ENCODE results near the gene TOX4.

Gene TOX4

GRCh38 chr14:21455912-21456667 lies 20.9 kb upstream of the TOX4 start, which contains the start of gene CHD8:
Gene CHD8 (minus strand): TSS chr14:21456123. CDS start chr14:21431643, 24,480 bp downstream.
- H3K27ac ChIP-seq (ENCODE audit: low read depth, low read length) = peak within 1 kb of the TSS; percentile 89
- H3K4me1 ChIP-seq (ENCODE audit: control insufficient read depth, insufficient read depth, low read length, unreplicated experiment) = no peaks in the 10 kb centered on the region
- H3K36me3 ChIP-seq (ENCODE audit: insufficient read depth, low read length) = 0 out of 2 replicates have a peak, but pooled peaks cover 3% of the 10 kb centered on the region
- peaks cover 44% of the 10 kb centered on the region for H3K79me2 ChIP-seq (ENCODE audit: control insufficient read depth, insufficient read depth, low read length, unreplicated experiment)
- H2AFZ ChIP-seq (ENCODE audit: low read length, unreplicated experiment) = peak within 1 kb of the TSS; percentile 99
- peak within 1 kb of the TSS; percentile 90 for H3K4me3 ChIP-seq (ENCODE audit: low read depth, low read length)
- no peaks in the 10 kb centered on the region for H3K27me3 ChIP-seq (ENCODE audit: insufficient read depth, low read length)

DNA sequence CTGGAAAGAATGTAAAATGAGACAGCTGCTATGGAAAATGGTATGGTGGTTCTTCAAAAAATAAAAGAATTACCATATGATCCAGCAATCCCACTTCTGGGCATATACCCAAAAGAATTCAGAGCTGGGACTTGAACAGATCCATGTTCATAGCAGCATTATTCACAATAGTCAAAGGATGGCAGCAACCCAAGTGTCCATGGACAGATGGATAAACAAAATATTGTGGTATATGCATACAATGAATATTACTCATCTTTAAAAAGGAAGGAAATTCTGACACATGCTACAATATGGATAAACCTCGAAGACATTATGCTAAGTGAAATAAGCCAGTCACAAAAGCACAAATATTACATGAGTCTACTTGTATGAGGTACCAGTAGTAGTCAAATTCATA lies 9.4 kb upstream of the TOX4 start:
- no peak overlapping the region for H3K4me3 ChIP-seq (ENCODE audit: low read depth, low read length)
- no peak overlapping the region for H2AFZ ChIP-seq (ENCODE audit: low read length, unreplicated experiment)
- peaks cover 5% of the 10 kb centered on the region; the same call in 1 of the 2 replicates for H3K36me3 ChIP-seq (ENCODE audit: insufficient read depth, low read length)
- peaks cover 9% of the 10 kb centered on the region for H3K4me1 ChIP-seq (ENCODE audit: control insufficient read depth, insufficient read depth, low read length, unreplicated experiment)
- H3K27me3 ChIP-seq (ENCODE audit: insufficient read depth, low read length) = no peaks in the 10 kb centered on the region
- no peaks in the 10 kb centered on the region for H3K79me2 ChIP-seq (ENCODE audit: control insufficient read depth, insufficient read depth, low read length, unreplicated experiment)
- H3K27ac ChIP-seq (ENCODE audit: low read depth, low read length) = peak overlapping the region; percentile 72

- peaks cover 46% of the 10 kb centered on the region for H3K79me2 ChIP-seq (ENCODE audit: control insufficient read depth, insufficient read depth, low read length, unreplicated experiment)
- peak overlapping the region; percentile 79 for H2AFZ ChIP-seq (ENCODE audit: low read length, unreplicated experiment)
- peak overlapping the region; percentile 95 for H3K4me3 ChIP-seq (ENCODE audit: low read depth, low read length)
- no peaks in the 10 kb centered on the region; the same call in 1 of the 2 replicates for H3K36me3 ChIP-seq (ENCODE audit: insufficient read depth, low read length)
- no peaks in the 10 kb centered on the region for H3K27me3 ChIP-seq (ENCODE audit: insufficient read depth, low read length)
- peaks cover 11% of the 10 kb centered on the region for H3K4me1 ChIP-seq (ENCODE audit: control insufficient read depth, insufficient read depth, low read length, unreplicated experiment)
- no peak overlapping the region for H3K27ac ChIP-seq (ENCODE audit: low read depth, low read length)
Observed at GRCh38 chr14:21475767-21476522, 1.1 kb upstream of the TOX4 start.

DNA sequence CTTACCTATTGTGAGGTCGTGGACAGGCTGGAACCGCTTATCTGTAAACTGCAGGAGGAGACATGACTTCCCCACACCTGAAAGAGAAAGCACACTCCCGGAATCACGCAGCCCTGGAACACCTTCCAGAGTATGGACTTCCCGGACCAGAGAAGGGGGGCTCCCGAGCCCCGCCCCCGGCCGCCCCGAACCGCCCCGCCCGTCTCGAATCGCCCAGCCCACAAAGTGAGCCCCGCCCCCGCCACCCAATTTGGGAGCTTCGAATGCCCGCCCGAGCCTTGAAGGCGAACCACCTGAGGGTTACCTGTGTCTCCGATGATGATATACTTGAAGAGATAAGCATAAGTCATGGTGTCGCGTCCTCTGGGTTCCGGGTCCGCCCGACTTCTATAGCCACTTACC lies 471 bp upstream of the TOX4 start:
- H3K27ac ChIP-seq (ENCODE audit: low read depth, low read length) = peak overlapping the region; percentile 37; the same call in 1 of the 2 replicates
- peak overlapping the region; percentile 79 for H2AFZ ChIP-seq (ENCODE audit: low read length, unreplicated experiment)
- peaks cover 51% of the 10 kb centered on the region for H3K79me2 ChIP-seq (ENCODE audit: control insufficient read depth, insufficient read depth, low read length, unreplicated experiment)
- no peaks in the 10 kb centered on the region; the same call in 1 of the 2 replicates for H3K36me3 ChIP-seq (ENCODE audit: insufficient read depth, low read length)
- peaks cover 11% of the 10 kb centered on the region for H3K4me1 ChIP-seq (ENCODE audit: control insufficient read depth, insufficient read depth, low read length, unreplicated experiment)
- peak overlapping the region; percentile 95 for H3K4me3 ChIP-seq (ENCODE audit: low read depth, low read length)
- H3K27me3 ChIP-seq (ENCODE audit: insufficient read depth, low read length) = no peaks in the 10 kb centered on the region

GRCh38 chr14:21486640-21487087 lies 9.7 kb downstream of the TOX4 start:
- Histone ChIP-seq H3K4me3 (ENCODE audit: low read depth, low read length) (no peak overlapping the region), H3K79me2 (ENCODE audit: control insufficient read depth, insufficient read depth, low read length, unreplicated experiment) (peaks cover 18% of the 10 kb centered on the region), H3K27me3 (ENCODE audit: insufficient read depth, low read length) (no peaks in the 10 kb centered on the region), H3K4me1 (ENCODE audit: control insufficient read depth, insufficient read depth, low read length, unreplicated experiment) (peaks cover 7% of the 10 kb centered on the region), H3K27ac (ENCODE audit: low read depth, low read length) (peak overlapping the region; percentile 8; the same call in 1 of the 2 replicates), H2AFZ (ENCODE audit: low read length, unreplicated experiment) (no peak overlapping the region), H3K36me3 (ENCODE audit: insufficient read depth, low read length) (peaks cover 23% of the 10 kb centered on the region)

- no peak overlapping the region for H2AFZ ChIP-seq (ENCODE audit: low read length, unreplicated experiment)
- H3K4me3 ChIP-seq (ENCODE audit: low read depth, low read length) = no peak overlapping the region
- peaks cover 6% of the 10 kb centered on the region for H3K4me1 ChIP-seq (ENCODE audit: control insufficient read depth, insufficient read depth, low read length, unreplicated experiment)
- no peaks in the 10 kb centered on the region for H3K79me2 ChIP-seq (ENCODE audit: control insufficient read depth, insufficient read depth, low read length, unreplicated experiment)
- peak overlapping the region; percentile 16; the same call in 1 of the 2 replicates for H3K27ac ChIP-seq (ENCODE audit: low read depth, low read length)
- peaks cover 43% of the 10 kb centered on the region for H3K36me3 ChIP-seq (ENCODE audit: insufficient read depth, low read length)
- no peaks in the 10 kb centered on the region for H3K27me3 ChIP-seq (ENCODE audit: insufficient read depth, low read length)
Observed at GRCh38 chr14:21494902-21495762, 18.1 kb downstream of the TOX4 start.

- H3K36me3 ChIP-seq (ENCODE audit: insufficient read depth, low read length) = peaks cover 40% of the 10 kb centered on the region
- no peaks in the 10 kb centered on the region for H3K27me3 ChIP-seq (ENCODE audit: insufficient read depth, low read length)
- no peak overlapping the region for H3K4me3 ChIP-seq (ENCODE audit: low read depth, low read length)
- no peak overlapping the region for H3K27ac ChIP-seq (ENCODE audit: low read depth, low read length)
- H3K79me2 ChIP-seq (ENCODE audit: control insufficient read depth, insufficient read depth, low read length, unreplicated experiment) = no peaks in the 10 kb centered on the region
- H2AFZ ChIP-seq (ENCODE audit: low read length, unreplicated experiment) = no peak overlapping the region
- peaks cover 6% of the 10 kb centered on the region for H3K4me1 ChIP-seq (ENCODE audit: control insufficient read depth, insufficient read depth, low read length, unreplicated experiment)
Observed at GRCh38 chr14:21496453-21496852, 19.5 kb downstream of the TOX4 start.

GRCh38 chr14:21498540-21499526 lies 21.8 kb downstream of the TOX4 start:
- Histone ChIP-seq H2AFZ (ENCODE audit: low read length, unreplicated experiment) (no peak overlapping the region), H3K4me3 (ENCODE audit: low read depth, low read length) (no peak overlapping the region), H3K27me3 (ENCODE audit: insufficient read depth, low read length) (no peaks in the 10 kb centered on the region), H3K27ac (ENCODE audit: low read depth, low read length) (peak overlapping the region; percentile 27; the same call in 1 of the 2 replicates), H3K4me1 (ENCODE audit: control insufficient read depth, insufficient read depth, low read length, unreplicated experiment) (peaks cover 6% of the 10 kb centered on the region), H3K79me2 (ENCODE audit: control insufficient read depth, insufficient read depth, low read length, unreplicated experiment) (peaks cover 9% of the 10 kb centered on the region), H3K36me3 (ENCODE audit: insufficient read depth, low read length) (peaks cover 41% of the 10 kb centered on the region)

- no peak overlapping the region for H3K4me3 ChIP-seq (ENCODE audit: low read depth, low read length)
- H3K27me3 ChIP-seq (ENCODE audit: insufficient read depth, low read length) = no peaks in the 10 kb centered on the region
- H3K79me2 ChIP-seq (ENCODE audit: control insufficient read depth, insufficient read depth, low read length, unreplicated experiment) = peaks cover 25% of the 10 kb centered on the region
- no peak overlapping the region for H2AFZ ChIP-seq (ENCODE audit: low read length, unreplicated experiment)
- peaks cover 40% of the 10 kb centered on the region for H3K36me3 ChIP-seq (ENCODE audit: insufficient read depth, low read length)
- H3K27ac ChIP-seq (ENCODE audit: low read depth, low read length) = no peak overlapping the region
- H3K4me1 ChIP-seq (ENCODE audit: control insufficient read depth, insufficient read depth, low read length, unreplicated experiment) = peaks cover 9% of the 10 kb centered on the region
Observed at GRCh38 chr14:21501568-21501967, 24.6 kb downstream of the TOX4 start.
